ENCODE data around the gene SCLT1. TPM values are rescaled to one million over a fixed set of nuclear protein-coding genes. Genes with fewer than 3 reads are reported as not detected.

SCLT1 gene
- polyA plus RNA-seq, 1 donor from 2014 or later, result 12.8 TPM

DNA sequence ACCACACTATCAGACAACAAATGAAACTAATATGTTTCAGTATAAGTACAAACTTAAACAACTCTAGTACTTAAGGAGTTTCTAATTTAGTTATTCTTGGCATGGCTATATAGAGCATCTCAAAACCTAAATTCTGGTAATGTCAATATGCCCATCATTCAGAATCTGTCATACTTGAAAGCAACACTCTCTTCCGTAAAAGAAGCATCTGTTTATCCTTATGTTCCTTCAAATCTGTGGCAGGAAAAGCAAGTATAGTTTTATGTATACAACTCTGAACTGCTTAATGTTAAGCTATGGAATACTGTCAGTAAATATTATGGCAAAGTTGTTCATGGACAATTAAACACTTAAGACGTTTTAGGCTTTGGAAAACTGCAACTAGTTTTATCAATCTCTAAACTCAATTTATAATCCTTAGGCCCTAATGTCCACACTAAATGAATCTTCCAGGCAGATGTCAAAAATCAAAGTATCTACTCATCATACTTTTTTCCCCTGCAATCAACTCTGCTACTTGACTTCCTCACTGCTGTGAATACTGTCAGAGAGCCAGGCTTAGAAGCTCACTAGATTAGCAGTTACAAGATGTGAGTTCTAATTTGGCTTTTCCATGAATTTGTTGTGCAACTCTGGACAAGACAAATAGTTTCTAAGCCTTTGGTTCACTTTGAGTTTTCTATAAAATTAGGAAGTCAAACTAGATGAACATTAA, 109.4 kb downstream of the SCLT1 start:
- no peaks in the 10 kb centered on the region for H3K79me2 ChIP-seq (replicated peaks; ENCODE audit: insufficient read depth, low read length)
- H3K4me2 ChIP-seq (ENCODE audit: low read length), result no peak overlapping the region
- H3K9me3 ChIP-seq (ENCODE audit: low read length), result no peaks in the 10 kb centered on the region
- no peaks in the 10 kb centered on the region for H3K36me3 ChIP-seq (ENCODE audit: insufficient read depth, low read length)
- no peaks in the 10 kb centered on the region for H4K20me1 ChIP-seq (ENCODE audit: insufficient read depth)
- no peaks in the 10 kb centered on the region for H3K9me2 ChIP-seq (ENCODE audit: insufficient read depth, low read length)
- H3K27me3 ChIP-seq (ENCODE audit: insufficient read depth, low read depth, low read length), result no peaks in the 10 kb centered on the region
- H3K27ac ChIP-seq (ENCODE audit: low read length), result no peak overlapping the region
- H3K9ac ChIP-seq (ENCODE audit: low read length), result no peak overlapping the region
- no peak overlapping the region for H3K4me3 ChIP-seq (ENCODE audit: low read length)
- no peak overlapping the region for H2AFZ ChIP-seq (ENCODE audit: low read depth, low read length)
- H3F3A ChIP-seq (ENCODE audit: insufficient read depth, low read length, poor library complexity, severe bottlenecking), result no peaks in the 10 kb centered on the region
- TF ChIP-seq CTCF (IDR thresholded peaks at IDR 0.05; ENCODE audit: poor library complexity, severe bottlenecking), result no peak
- TF ChIP-seq EP300 (conservative IDR thresholded peaks at IDR 0.05; ENCODE audit: poor library complexity, severe bottlenecking), result no peak
- no peak for TF ChIP-seq MXI1 (conservative IDR thresholded peaks at IDR 0.05; ENCODE audit: poor library complexity, severe bottlenecking)
- TF ChIP-seq RAD21 (conservative IDR thresholded peaks at IDR 0.05), result no peak
- no peak for TF ChIP-seq EZH2 (IDR thresholded peaks at IDR 0.05; ENCODE audit: borderline replicate concordance, insufficient read depth, low read length, poor library complexity, severe bottlenecking)
- TF ChIP-seq SMC3 (conservative IDR thresholded peaks at IDR 0.05; ENCODE audit: poor library complexity), result no peak
- no peak for TF ChIP-seq TAF1 (IDR thresholded peaks at IDR 0.05; ENCODE audit: low read depth)

GRCh38 chr4:128981377-128981776, 112.0 kb downstream of the SCLT1 start:
- no peaks in the 10 kb centered on the region for H3K27me3 ChIP-seq (ENCODE audit: insufficient read depth, low read depth, low read length)
- H3F3A ChIP-seq (ENCODE audit: insufficient read depth, low read length, poor library complexity, severe bottlenecking), result no peaks in the 10 kb centered on the region
- H4K20me1 ChIP-seq (ENCODE audit: insufficient read depth), result no peaks in the 10 kb centered on the region
- H2AFZ ChIP-seq (ENCODE audit: low read depth, low read length), result no peak overlapping the region
- H3K9me3 ChIP-seq (ENCODE audit: low read length), result no peaks in the 10 kb centered on the region
- H3K27ac ChIP-seq (ENCODE audit: low read length), result no peak overlapping the region
- H3K4me3 ChIP-seq (ENCODE audit: low read length), result no peak overlapping the region
- no peaks in the 10 kb centered on the region for H3K9me2 ChIP-seq (ENCODE audit: insufficient read depth, low read length)
- TF ChIP-seq EZH2 (IDR thresholded peaks at IDR 0.05; ENCODE audit: borderline replicate concordance, insufficient read depth, low read length, poor library complexity, severe bottlenecking) (no peak), REST (IDR thresholded peaks at IDR 0.05; ENCODE audit: borderline replicate concordance) (no peak), SMC3 (conservative IDR thresholded peaks at IDR 0.05; ENCODE audit: poor library complexity) (no peak), POLR2AphosphoS5 (IDR thresholded peaks at IDR 0.05) (no peak)
- no peaks in the 10 kb centered on the region for H3K79me2 ChIP-seq (replicated peaks; ENCODE audit: insufficient read depth, low read length)
- no peaks in the 10 kb centered on the region for H3K36me3 ChIP-seq (ENCODE audit: insufficient read depth, low read length)
- H3K4me2 ChIP-seq (ENCODE audit: low read length), result no peak overlapping the region
- no peak overlapping the region for H3K9ac ChIP-seq (ENCODE audit: low read length)

All from neural cell (in vitro differentiated cells).